ENCODE data around the gene CIAO2B.
A peak's percentile ranks its signal among the peaks of the same experiment; 100 is the strongest.
"Not testable (repeated sequence)": the region's sequence is repeated elsewhere in the genome, so short reads cannot be mapped to it uniquely, and the experiment has no call there.

The CIAO2B gene

GRCh38 chr16:66936889-66937554, 2.8 kb upstream of the CIAO2B start:
- no peak for DNase-seq

GRCh38 chr16:66936462-66936861, 2.3 kb upstream of the CIAO2B start:
- no peak for DNase-seq

GRCh38 chr16:66935314-66936011, 1.3 kb upstream of the CIAO2B start, which contains the start of gene CES2:
Gene CES2, plus strand, starts transcription at chr16:66935516. Its CDS starts 120 bp downstream, at chr16:66935636.
- DNase-seq: no peak

GRCh38 chr16:66934839-66935313, 674 bp upstream of the CIAO2B start:
- DNase-seq: not testable (repeated sequence)

GRCh38 chr16:66933776-66934137, 445 bp downstream of the CIAO2B start:
- DNase-seq: no peak

- no peak for DNase-seq
Measured at GRCh38 chr16:66932076-66932475, 2.1 kb downstream of the CIAO2B start.

- no peak for DNase-seq
Measured at GRCh38 chr16:66931665-66932064, 2.5 kb downstream of the CIAO2B start.

GRCh38 chr16:66930189-66930588, 4.0 kb downstream of the CIAO2B start:
- no peak for DNase-seq

- DNase-seq: no peak
Measured at GRCh38 chr16:66928702-66929388, 5.4 kb downstream of the CIAO2B start.

- no peak for DNase-seq
Measured at GRCh38 chr16:66927918-66928649, 6.1 kb downstream of the CIAO2B start.

GRCh38 chr16:66926961-66927436, 7.2 kb downstream of the CIAO2B start:
- DNase-seq: no peak

- DNase-seq: no peak
Measured at GRCh38 chr16:66926171-66926947, 7.8 kb downstream of the CIAO2B start.

- no peak for DNase-seq
Measured at GRCh38 chr16:66925322-66925840, 8.8 kb downstream of the CIAO2B start, which contains the start of gene RRAD. Gene RRAD, minus strand, starts transcription at chr16:66925535. Its CDS starts 356 bp downstream, at chr16:66925179.

- DNase-seq: peak; percentile 62
Measured at GRCh38 chr16:66924527-66925321, 9.5 kb downstream of the CIAO2B start.

- DNase-seq: no peak
Measured at GRCh38 chr16:66923866-66924265, 10.3 kb downstream of the CIAO2B start.

- no peak for DNase-seq
Measured at GRCh38 chr16:66923247-66923731, 10.9 kb downstream of the CIAO2B start.

- DNase-seq: no peak
Measured at GRCh38 chr16:66921729-66922450, 12.3 kb downstream of the CIAO2B start.

GRCh38 chr16:66920924-66921680, 13.1 kb downstream of the CIAO2B start:
- no peak for DNase-seq

GRCh38 chr16:66920299-66920590, 14.0 kb downstream of the CIAO2B start:
- DNase-seq: no peak

Data from activated CD4-positive, CD25-positive, alpha-beta regulatory T cell treated with anti-CD3 and anti-CD28 coated beads, Interleukin-2, amount 50 U/mL, for 72 hours (primary cell).